HFFc6 (cell line): ENCODE data around the gene IFITM2. TPM values are rescaled to one million over a fixed set of nuclear protein-coding genes. Genes with fewer than 3 reads are reported as not detected.
A peak's percentile ranks its signal among the peaks of the same experiment; 100 is the strongest.
"Not testable (repeated sequence)": the region's sequence is repeated elsewhere in the genome, so short reads cannot be mapped to it uniquely, and the experiment has no call there.

ENCODE experiments used
- DNase-seq: peaks from one replicate; pipeline ENCODE4 v3.0.0-alpha.2; 2018
- H3K27ac Mint-ChIP-seq: 2 replicates; pipeline ENCODE4 v1.8.0; 2020; ENCODE audit warnings: mild to moderate bottlenecking, mixed read lengths
- H3K27me3 Mint-ChIP-seq: 2 replicates; pipeline ENCODE4 v1.8.0; 2021; ENCODE audit warnings: mild to moderate bottlenecking, moderate library complexity, mixed read lengths; ENCODE audit not compliant: insufficient read depth
- H3K36me3 Mint-ChIP-seq: 2 replicates; pipeline ENCODE4 v1.8.0; 2021; ENCODE audit warnings: low read depth, mixed read lengths
- H3K4me1 Mint-ChIP-seq: 2 replicates; pipeline ENCODE4 v1.8.0; 2020; ENCODE audit warnings: low read depth, mixed read lengths
- H3K4me3 Mint-ChIP-seq: 2 replicates; pipeline ENCODE4 v1.8.0; 2020; ENCODE audit warnings: mild to moderate bottlenecking, moderate library complexity, mixed read lengths
- H3K9me3 Mint-ChIP-seq: 2 replicates; pipeline ENCODE4 v1.8.0; 2020; ENCODE audit warnings: mild to moderate bottlenecking, mixed read lengths
- CTCF ChIP-seq: fragments of 200-600 bp; sonication (generic); IDR thresholded peaks from 2 replicates; pipeline ENCODE4 v1.5.0; 2021; ENCODE audit warnings: antibody characterized with exemption, mild to moderate bottlenecking
- total RNA-seq, 6 experiments: library from RNA; stranded (reverse); fragmentation: NEBNext Ultra II Directional; extraction: Animal tissue kit (Norgen Biotek cat#: 25700); gene quantifications; 2 replicates in 1 of 6; 3 replicates in 5 of 6; pipeline ENCODE4 v1.2.3, GENCODE V29; 2021

Gene IFITM2
- total RNA-seq, 6 experiments from 2014 or later: 257 to 325 (median 291) TPM

- TF ChIP-seq CTCF: no peak
- H3K27me3 Mint-ChIP-seq: peaks cover 3% of the 10 kb centered on the region
- no peak overlapping the region for H3K4me3 Mint-ChIP-seq
- no peaks in the 10 kb centered on the region for H3K9me3 Mint-ChIP-seq
- H3K27ac Mint-ChIP-seq: 0 out of 2 replicates have a peak overlapping the region, but pooled peaks have one; percentile 6
- no peaks in the 10 kb centered on the region for H3K36me3 Mint-ChIP-seq
- DNase-seq: no peak
- no peaks in the 10 kb centered on the region for H3K4me1 Mint-ChIP-seq
These were observed 34.7 kb downstream of the IFITM2 start for GRCh38 chr11:342328-342727.

DNA sequence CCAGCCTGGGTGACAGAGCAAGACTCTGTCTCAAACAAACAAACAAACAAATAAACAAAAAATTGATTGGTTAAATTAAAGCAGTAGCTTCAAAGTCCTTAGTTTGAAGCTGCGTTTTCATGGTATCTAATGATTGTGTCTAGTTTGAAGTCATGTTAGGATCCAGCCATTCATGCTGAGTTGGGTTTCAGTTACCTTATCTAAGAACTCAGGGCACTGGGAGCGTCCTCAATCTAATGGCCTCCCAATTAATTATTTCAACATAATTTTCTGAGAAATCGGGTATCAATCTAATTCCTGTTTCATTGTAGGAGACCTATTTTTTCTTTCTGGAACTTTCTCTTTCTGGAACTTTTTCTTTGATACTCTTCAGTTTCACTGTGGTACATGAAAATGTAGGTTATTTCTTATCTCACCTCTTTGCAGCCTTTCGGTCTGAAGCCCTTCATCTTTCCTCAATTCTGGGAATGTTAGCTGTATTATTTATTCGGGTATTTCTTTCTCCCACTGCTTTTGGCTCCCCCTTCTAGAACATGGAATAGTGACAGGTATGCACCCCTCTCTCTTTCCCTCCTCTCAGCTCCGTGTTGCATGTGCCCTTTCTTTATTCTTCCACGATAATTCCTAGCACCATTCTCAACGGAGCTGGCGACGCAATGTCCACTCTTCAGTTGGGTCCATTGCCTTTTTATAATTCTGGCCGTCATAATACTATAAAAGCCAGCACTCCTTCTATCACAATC, 37.4 kb downstream of the IFITM2 start:
- Mint-ChIP-seq H3K27ac (no peak overlapping the region), H3K4me3 (no peak overlapping the region), H3K9me3 (no peaks in the 10 kb centered on the region), H3K4me1 (no peaks in the 10 kb centered on the region), H3K27me3 (peaks cover 6% of the 10 kb centered on the region), H3K36me3 (no peaks in the 10 kb centered on the region)
- TF ChIP-seq CTCF: no peak
- no peak for DNase-seq

DNA sequence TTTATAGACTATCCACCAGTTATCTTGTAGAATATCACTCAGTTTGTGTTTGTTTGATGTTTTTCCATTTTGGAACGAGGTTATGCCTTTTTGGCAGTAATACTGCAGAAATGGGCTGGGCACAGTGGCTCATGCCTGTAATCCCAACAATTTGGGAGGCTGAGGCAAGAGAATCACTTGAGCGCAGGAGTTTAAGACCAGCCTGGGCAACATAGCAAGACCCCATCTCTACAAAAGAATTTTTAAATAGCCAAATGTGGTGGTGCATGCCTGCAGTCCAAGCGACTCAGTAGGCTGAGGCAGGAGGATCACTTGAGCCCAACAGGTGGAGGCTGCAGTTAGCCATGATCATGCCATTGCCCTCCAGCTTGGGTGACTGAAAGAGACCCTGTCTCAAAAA, 38.9 kb downstream of the IFITM2 start:
- Mint-ChIP-seq H3K9me3 (no peaks in the 10 kb centered on the region), H3K36me3 (no peaks in the 10 kb centered on the region), H3K4me1 (peaks cover 6% of the 10 kb centered on the region; the same call in 1 of the 2 replicates), H3K4me3 (no peak overlapping the region), H3K27me3 (peaks cover 6% of the 10 kb centered on the region), H3K27ac (no peak overlapping the region)
- DNase-seq: no peak
- no peak for TF ChIP-seq CTCF

DNA sequence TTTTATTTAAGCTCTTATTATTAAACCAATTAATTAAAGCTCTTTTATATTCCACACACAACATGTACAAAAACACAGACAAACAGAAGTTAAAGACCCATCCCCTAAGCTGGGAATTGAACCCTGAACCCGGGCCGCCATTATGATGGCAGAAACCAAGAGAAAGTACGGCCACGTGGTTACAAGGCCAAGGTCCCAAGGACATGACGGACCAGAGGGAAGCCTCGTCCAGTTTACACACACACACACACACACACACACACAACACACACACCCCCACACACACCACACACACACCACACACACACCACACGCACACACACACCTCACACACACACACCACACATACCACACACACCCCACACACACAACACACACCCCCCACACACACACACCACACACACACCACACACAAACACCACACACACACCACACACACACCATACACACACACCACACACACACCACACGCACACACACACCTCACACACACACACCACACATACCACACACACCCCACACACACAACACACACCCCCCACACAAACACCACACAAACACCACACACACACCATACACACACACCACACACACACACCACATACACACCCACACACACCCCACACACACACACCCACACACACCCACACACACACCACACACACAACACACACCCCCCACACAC, 41.8 kb downstream of the IFITM2 start:
- not testable (repeated sequence) for H3K27ac Mint-ChIP-seq, H3K9me3 Mint-ChIP-seq, H3K27me3 Mint-ChIP-seq, H3K4me3 Mint-ChIP-seq, H3K36me3 Mint-ChIP-seq, DNase-seq
- peaks cover 25% of the 10 kb centered on the region for H3K4me1 Mint-ChIP-seq

- H3K36me3 Mint-ChIP-seq, H3K4me3 Mint-ChIP-seq, DNase-seq, H3K27me3 Mint-ChIP-seq, H3K27ac Mint-ChIP-seq, H3K9me3 Mint-ChIP-seq: not testable (repeated sequence)
- H3K4me1 Mint-ChIP-seq: peaks cover 31% of the 10 kb centered on the region
These were observed 42.6 kb downstream of the IFITM2 start for GRCh38 chr11:350033-350722.

- Mint-ChIP-seq H3K27me3 (peaks cover 4% of the 10 kb centered on the region), H3K9me3 (no peaks in the 10 kb centered on the region), H3K4me3 (no peak overlapping the region), H3K36me3 (no peaks in the 10 kb centered on the region), H3K27ac (no peak overlapping the region), H3K4me1 (peaks cover 35% of the 10 kb centered on the region)
- peak; percentile 16 for DNase-seq
- TF ChIP-seq CTCF: no peak
These were observed 43.2 kb downstream of the IFITM2 start for GRCh38 chr11:350723-351255.
